ENCODE measurements around the gene ZNF467.

GRCh38 chr7:149734791-149735075 lies 38.7 kb downstream of the ZNF467 start:
- TF ChIP-seq CTCF (IDR thresholded peaks at IDR 0.05) (no peak), ZFX (IDR thresholded peaks at IDR 0.05; ENCODE audit: borderline replicate concordance) (no peak)

All from 22Rv1 (cell line).